OCI-LY1 (cell line): Measurements from ENCODE around the gene SCLY.

Experiments
- H2AFZ ChIP-seq: fragments of 200-600 bp; sonication (generic), shearing (Covaris generic); 2 replicates; pipeline ENCODE4 v1.6.0; 2014; ENCODE audit warnings: antibody characterized with exemption, mild to moderate bottlenecking, low read length
- H3F3A ChIP-seq: fragments of 200-600 bp; sonication (generic), shearing (Covaris generic); 2 replicates; pipeline ENCODE4 v1.6.0; 2014; ENCODE audit warnings: mild to moderate bottlenecking, antibody characterized with exemption, low read length, moderate library complexity; ENCODE audit not compliant: insufficient read depth
- H3K27ac ChIP-seq: fragments of 200-600 bp; sonication (generic); 2 replicates; pipeline ENCODE4 v1.5.1; 2014; ENCODE audit warnings: low read length, mixed run types, mild to moderate bottlenecking, low read depth; ENCODE audit not compliant: poor library complexity, severe bottlenecking
- H3K27me3 ChIP-seq: fragments of 200-600 bp; sonication (generic); 2 replicates; pipeline ENCODE4 v1.6.0; 2014; ENCODE audit warnings: antibody characterized with exemption, mild to moderate bottlenecking, low read length, moderate library complexity; ENCODE audit not compliant: insufficient read depth
- H3K36me3 ChIP-seq: fragments of 200-600 bp; sonication (generic); 2 replicates; pipeline ENCODE4 v1.6.1; 2014; ENCODE audit warnings: mild to moderate bottlenecking, antibody characterized with exemption, low read length, moderate library complexity, mixed read lengths; ENCODE audit not compliant: insufficient read depth
- H3K4me1 ChIP-seq: fragments of 200-600 bp; sonication (generic); 2 replicates; pipeline ENCODE4 v1.5.1; 2014; ENCODE audit warnings: mild to moderate bottlenecking, low read length, moderate library complexity; ENCODE audit not compliant: insufficient read depth, severe bottlenecking
- H3K4me2 ChIP-seq: fragments of 200-600 bp; sonication (generic), shearing (Covaris generic); 2 replicates; pipeline ENCODE4 v1.6.1; 2014; ENCODE audit warnings: low read length
- H3K4me3 ChIP-seq: fragments of 200-600 bp; sonication (generic); 2 replicates; pipeline ENCODE4 v1.5.1; 2014; ENCODE audit warnings: low read length, low read depth, mild to moderate bottlenecking, mixed read lengths; ENCODE audit not compliant: poor library complexity, severe bottlenecking
- H3K79me2 ChIP-seq: fragments of 200-600 bp; shearing (Covaris generic); 2 replicates; pipeline ENCODE4 v1.6.1; 2016; ENCODE audit warnings: mixed run types, low read length, mixed read lengths; ENCODE audit not compliant: insufficient read depth
- H3K9ac ChIP-seq: fragments of 200-600 bp; sonication (generic), shearing (Covaris generic); 2 replicates; pipeline ENCODE4 v1.6.1; 2014; ENCODE audit warnings: mild to moderate bottlenecking, low read length, mixed read lengths
- H3K9me2 ChIP-seq: fragments of 200-600 bp; sonication (generic), shearing (Covaris generic); 2 replicates; pipeline ENCODE4 v1.6.1; 2014; ENCODE audit warnings: low read depth, mild to moderate bottlenecking, low read length, mixed read lengths
- H3K9me3 ChIP-seq: fragments of 200-600 bp; shearing (Covaris generic); 2 replicates; pipeline ENCODE4 v1.6.1; 2014; ENCODE audit warnings: low read length, mixed read lengths
- H4K20me1 ChIP-seq: fragments of 200-600 bp; sonication (generic), shearing (Covaris generic); 2 replicates; pipeline ENCODE4 v1.6.0; 2016; ENCODE audit warnings: mild to moderate bottlenecking, low read length; ENCODE audit not compliant: insufficient read depth
- CTCF ChIP-seq: fragments of 200-600 bp; sonication (generic), shearing (Covaris generic); IDR thresholded peaks from 2 replicates; pipeline ENCODE4 v1.5.1; 2017; ENCODE audit warnings: mild to moderate bottlenecking, antibody characterized with exemption, low read length, moderate library complexity, mixed read lengths
- EZH2 ChIP-seq: fragments of 200-600 bp; sonication (generic), shearing (Covaris generic); IDR thresholded peaks from 2 replicates; pipeline ENCODE4 v1.8.0; 2017; ENCODE audit warnings: borderline replicate concordance, mixed run types, mild to moderate bottlenecking, antibody characterized with exemption, low read length, moderate library complexity, mixed read lengths

Gene SCLY

DNA sequence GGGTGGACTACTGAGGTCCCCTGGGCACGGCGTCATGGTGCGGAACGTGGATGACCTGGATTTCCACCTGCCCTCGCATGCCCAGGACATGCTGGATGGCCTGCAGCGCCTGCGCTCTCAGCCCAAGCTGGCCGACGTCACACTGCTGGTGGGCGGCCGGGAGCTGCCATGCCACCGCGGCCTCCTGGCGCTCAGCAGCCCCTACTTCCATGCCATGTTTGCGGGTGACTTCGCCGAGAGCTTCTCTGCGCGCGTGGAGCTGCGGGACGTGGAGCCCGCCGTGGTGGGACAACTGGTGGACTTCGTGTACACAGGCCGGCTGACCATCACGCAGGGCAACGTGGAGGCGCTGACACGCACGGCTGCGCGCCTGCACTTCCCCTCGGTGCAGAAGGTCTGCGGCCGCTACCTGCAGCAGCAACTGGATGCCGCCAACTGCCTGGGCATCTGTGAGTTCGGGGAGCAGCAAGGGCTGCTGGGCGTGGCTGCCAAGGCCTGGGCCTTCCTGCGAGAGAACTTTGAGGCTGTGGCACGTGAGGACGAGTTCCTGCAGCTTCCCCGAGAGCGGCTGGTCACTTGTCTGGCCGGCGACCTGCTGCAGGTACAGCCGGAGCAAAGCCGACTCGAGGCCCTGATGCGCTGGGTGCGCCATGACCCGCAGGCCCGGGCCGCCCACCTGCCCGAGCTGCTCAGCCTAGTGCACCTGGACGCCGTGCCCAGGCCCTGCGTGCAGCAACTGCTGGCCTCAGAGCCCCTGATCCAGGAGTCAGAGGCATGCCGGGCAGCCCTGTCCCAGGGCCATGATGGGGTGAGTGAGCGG is 80.1 kb downstream of the SCLY start:
- no peaks in the 10 kb centered on the region for H4K20me1 ChIP-seq
- TF ChIP-seq EZH2 (no peak), CTCF (no peak)
- no peak overlapping the region for H3K9ac ChIP-seq
- H3K4me2 ChIP-seq: no peak overlapping the region
- no peak overlapping the region for H3K4me3 ChIP-seq
- no peaks in the 10 kb centered on the region for H3K9me3 ChIP-seq
- H3K79me2 ChIP-seq: no peaks in the 10 kb centered on the region
- peaks cover 26% of the 10 kb centered on the region; the same call in 1 of the 2 replicates for H3K27me3 ChIP-seq
- no peaks in the 10 kb centered on the region for H3F3A ChIP-seq
- H3K9me2 ChIP-seq: no peaks in the 10 kb centered on the region
- no peak overlapping the region for H3K27ac ChIP-seq
- no peak overlapping the region for H2AFZ ChIP-seq
- H3K4me1 ChIP-seq: peaks cover 11% of the 10 kb centered on the region
- no peaks in the 10 kb centered on the region for H3K36me3 ChIP-seq

DNA sequence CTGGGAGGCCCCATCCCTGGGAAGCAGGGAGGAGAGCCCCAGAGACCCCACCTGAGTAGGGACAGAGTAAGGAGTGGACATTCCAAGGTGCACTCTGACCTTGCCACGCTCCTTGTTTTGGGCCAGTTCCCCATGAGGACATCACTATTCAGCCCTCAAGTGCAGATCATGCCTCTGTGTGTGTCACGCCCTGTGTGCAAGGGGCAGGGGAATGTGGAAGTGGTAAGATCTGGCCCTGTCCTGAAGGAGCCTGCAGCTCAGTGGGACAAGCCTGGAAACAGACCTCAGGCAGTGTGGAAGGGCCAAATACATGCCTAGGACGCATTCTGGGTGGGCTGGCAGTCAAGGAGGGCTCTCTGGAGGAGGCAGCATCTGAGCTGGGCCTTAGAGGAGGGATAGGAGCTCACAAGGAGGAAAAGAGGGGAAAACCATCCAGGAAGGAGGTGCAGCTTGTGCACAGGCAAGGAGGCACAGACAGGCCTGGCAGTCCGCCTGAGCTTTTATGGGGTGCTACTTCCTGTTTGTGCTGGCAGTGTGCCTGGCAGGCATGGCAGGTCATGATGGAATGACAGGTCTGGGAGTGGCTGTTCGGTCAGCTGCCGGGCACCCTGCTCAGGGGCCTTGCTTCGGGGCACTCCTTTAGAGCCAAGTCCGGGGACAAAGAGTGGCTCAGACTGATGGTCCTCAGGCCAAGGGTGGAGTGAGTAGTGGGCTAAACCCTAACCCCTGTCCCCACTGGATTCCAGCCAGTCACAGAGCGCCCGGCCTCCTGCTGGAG is 80.9 kb downstream of the SCLY start:
- TF ChIP-seq CTCF (no peak), EZH2 (no peak)
- Histone ChIP-seq H3K4me2 (no peak overlapping the region), H3K27ac (no peak overlapping the region), H3K4me1 (peaks cover 11% of the 10 kb centered on the region), H3F3A (no peaks in the 10 kb centered on the region), H3K36me3 (no peaks in the 10 kb centered on the region), H4K20me1 (no peaks in the 10 kb centered on the region), H3K9ac (no peak overlapping the region), H3K4me3 (no peak overlapping the region), H3K9me3 (no peaks in the 10 kb centered on the region), H3K27me3 (peaks cover 23% of the 10 kb centered on the region; the same call in 1 of the 2 replicates), H3K9me2 (no peaks in the 10 kb centered on the region), H3K79me2 (no peaks in the 10 kb centered on the region), H2AFZ (no peak overlapping the region)

GRCh38 chr2:238142382-238143205 is 81.8 kb downstream of the SCLY start:
- Histone ChIP-seq H3K27me3 (peaks cover 21% of the 10 kb centered on the region; the same call in 1 of the 2 replicates), H3K4me3 (no peak overlapping the region), H3K9me2 (no peaks in the 10 kb centered on the region), H3K4me2 (no peak overlapping the region), H3K27ac (no peak overlapping the region), H3K4me1 (peaks cover 14% of the 10 kb centered on the region), H2AFZ (no peak overlapping the region), H3F3A (no peaks in the 10 kb centered on the region), H4K20me1 (no peaks in the 10 kb centered on the region), H3K9ac (no peak overlapping the region), H3K36me3 (no peaks in the 10 kb centered on the region), H3K9me3 (no peaks in the 10 kb centered on the region), H3K79me2 (no peaks in the 10 kb centered on the region)
- no peak for TF ChIP-seq CTCF
- no peak for TF ChIP-seq EZH2
